Stimulated activated CD8-positive, alpha-beta memory T cell treated with anti-CD3 and anti-CD28 coated beads, Interleukin-12 subunit alpha, Interleukin-12 subunit beta, amount 100 ng/mL, for 4 hours (primary cell): ENCODE measurements around the gene OR6Y1.

Experiments
- DNase-seq: peaks from one replicate; pipeline ENCODE4 v3.0.0-alpha.2; 2020; ENCODE audit warnings: low read depth

The OR6Y1 gene

GRCh38 chr1:158496374-158496773, 57.8 kb downstream of the OR6Y1 start:
- no peak for DNase-seq

- no peak for DNase-seq
These were observed 59.4 kb downstream of the OR6Y1 start for GRCh38 chr1:158494796-158495195.
